ENCODE measurements around the gene TRAFD1. TPM values are rescaled to one million over a fixed set of nuclear protein-coding genes. Genes with fewer than 3 reads are reported as not detected.

Gene TRAFD1
- polyA plus RNA-seq, 1 donor from 2014 or later = 75.6 TPM

GRCh38 chr12:112130441-112130998 lies 5.2 kb downstream of the TRAFD1 start:
- Histone ChIP-seq H3K79me2 (replicated peaks; ENCODE audit: insufficient read depth, low read length) (peaks cover 24% of the 10 kb centered on the region), H3K4me3 (ENCODE audit: low read length) (no peak overlapping the region), H3K36me3 (ENCODE audit: insufficient read depth, low read length) (no peaks in the 10 kb centered on the region), H3K9me2 (ENCODE audit: insufficient read depth, low read length) (no peaks in the 10 kb centered on the region), H2AFZ (ENCODE audit: low read depth, low read length) (no peak overlapping the region), H3K4me2 (ENCODE audit: low read length) (no peak overlapping the region), H3F3A (ENCODE audit: insufficient read depth, low read length, poor library complexity, severe bottlenecking) (no peaks in the 10 kb centered on the region), H4K20me1 (ENCODE audit: insufficient read depth) (no peaks in the 10 kb centered on the region), H3K27me3 (ENCODE audit: insufficient read depth, low read depth, low read length) (no peaks in the 10 kb centered on the region), H3K9me3 (ENCODE audit: low read length) (no peaks in the 10 kb centered on the region), H3K27ac (ENCODE audit: low read length) (no peak overlapping the region), H3K9ac (ENCODE audit: low read length) (no peak overlapping the region)
- TF ChIP-seq, protein P1, sequence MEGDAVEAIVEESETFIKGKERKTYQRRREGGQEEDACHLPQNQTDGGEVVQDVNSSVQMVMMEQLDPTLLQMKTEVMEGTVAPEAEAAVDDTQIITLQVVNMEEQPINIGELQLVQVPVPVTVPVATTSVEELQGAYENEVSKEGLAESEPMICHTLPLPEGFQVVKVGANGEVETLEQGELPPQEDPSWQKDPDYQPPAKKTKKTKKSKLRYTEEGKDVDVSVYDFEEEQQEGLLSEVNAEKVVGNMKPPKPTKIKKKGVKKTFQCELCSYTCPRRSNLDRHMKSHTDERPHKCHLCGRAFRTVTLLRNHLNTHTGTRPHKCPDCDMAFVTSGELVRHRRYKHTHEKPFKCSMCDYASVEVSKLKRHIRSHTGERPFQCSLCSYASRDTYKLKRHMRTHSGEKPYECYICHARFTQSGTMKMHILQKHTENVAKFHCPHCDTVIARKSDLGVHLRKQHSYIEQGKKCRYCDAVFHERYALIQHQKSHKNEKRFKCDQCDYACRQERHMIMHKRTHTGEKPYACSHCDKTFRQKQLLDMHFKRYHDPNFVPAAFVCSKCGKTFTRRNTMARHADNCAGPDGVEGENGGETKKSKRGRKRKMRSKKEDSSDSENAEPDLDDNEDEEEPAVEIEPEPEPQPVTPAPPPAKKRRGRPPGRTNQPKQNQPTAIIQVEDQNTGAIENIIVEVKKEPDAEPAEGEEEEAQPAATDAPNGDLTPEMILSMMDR (IDR thresholded peaks at IDR 0.05; ENCODE audit: poor library complexity, severe bottlenecking) = no peak
- TF ChIP-seq RAD21 (conservative IDR thresholded peaks at IDR 0.05) = no peak
- TF ChIP-seq, protein P2, sequence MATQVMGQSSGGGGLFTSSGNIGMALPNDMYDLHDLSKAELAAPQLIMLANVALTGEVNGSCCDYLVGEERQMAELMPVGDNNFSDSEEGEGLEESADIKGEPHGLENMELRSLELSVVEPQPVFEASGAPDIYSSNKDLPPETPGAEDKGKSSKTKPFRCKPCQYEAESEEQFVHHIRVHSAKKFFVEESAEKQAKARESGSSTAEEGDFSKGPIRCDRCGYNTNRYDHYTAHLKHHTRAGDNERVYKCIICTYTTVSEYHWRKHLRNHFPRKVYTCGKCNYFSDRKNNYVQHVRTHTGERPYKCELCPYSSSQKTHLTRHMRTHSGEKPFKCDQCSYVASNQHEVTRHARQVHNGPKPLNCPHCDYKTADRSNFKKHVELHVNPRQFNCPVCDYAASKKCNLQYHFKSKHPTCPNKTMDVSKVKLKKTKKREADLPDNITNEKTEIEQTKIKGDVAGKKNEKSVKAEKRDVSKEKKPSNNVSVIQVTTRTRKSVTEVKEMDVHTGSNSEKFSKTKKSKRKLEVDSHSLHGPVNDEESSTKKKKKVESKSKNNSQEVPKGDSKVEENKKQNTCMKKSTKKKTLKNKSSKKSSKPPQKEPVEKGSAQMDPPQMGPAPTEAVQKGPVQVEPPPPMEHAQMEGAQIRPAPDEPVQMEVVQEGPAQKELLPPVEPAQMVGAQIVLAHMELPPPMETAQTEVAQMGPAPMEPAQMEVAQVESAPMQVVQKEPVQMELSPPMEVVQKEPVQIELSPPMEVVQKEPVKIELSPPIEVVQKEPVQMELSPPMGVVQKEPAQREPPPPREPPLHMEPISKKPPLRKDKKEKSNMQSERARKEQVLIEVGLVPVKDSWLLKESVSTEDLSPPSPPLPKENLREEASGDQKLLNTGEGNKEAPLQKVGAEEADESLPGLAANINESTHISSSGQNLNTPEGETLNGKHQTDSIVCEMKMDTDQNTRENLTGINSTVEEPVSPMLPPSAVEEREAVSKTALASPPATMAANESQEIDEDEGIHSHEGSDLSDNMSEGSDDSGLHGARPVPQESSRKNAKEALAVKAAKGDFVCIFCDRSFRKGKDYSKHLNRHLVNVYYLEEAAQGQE (IDR thresholded peaks at IDR 0.05; ENCODE audit: borderline replicate concordance) = no peak
- no peak for TF ChIP-seq EZH2 (IDR thresholded peaks at IDR 0.05; ENCODE audit: borderline replicate concordance, insufficient read depth, low read length, poor library complexity, severe bottlenecking)
- TF ChIP-seq TAF1 (IDR thresholded peaks at IDR 0.05; ENCODE audit: low read depth) = no peak
- no peak for TF ChIP-seq SMC3 (conservative IDR thresholded peaks at IDR 0.05; ENCODE audit: poor library complexity)
- no peak for TF ChIP-seq MXI1 (conservative IDR thresholded peaks at IDR 0.05; ENCODE audit: poor library complexity, severe bottlenecking)
- no peak for TF ChIP-seq EP300 (conservative IDR thresholded peaks at IDR 0.05; ENCODE audit: poor library complexity, severe bottlenecking)
- no peak for TF ChIP-seq POLR2AphosphoS5 (IDR thresholded peaks at IDR 0.05)

- Histone ChIP-seq H3K4me2 (ENCODE audit: low read length) (no peak overlapping the region), H3K4me3 (ENCODE audit: low read length) (no peak overlapping the region), H3K27me3 (ENCODE audit: insufficient read depth, low read depth, low read length) (no peaks in the 10 kb centered on the region), H3K27ac (ENCODE audit: low read length) (no peak overlapping the region), H3K9ac (ENCODE audit: low read length) (no peak overlapping the region), H3K79me2 (replicated peaks; ENCODE audit: insufficient read depth, low read length) (peaks cover 19% of the 10 kb centered on the region), H3K9me2 (ENCODE audit: insufficient read depth, low read length) (no peaks in the 10 kb centered on the region), H2AFZ (ENCODE audit: low read depth, low read length) (no peak overlapping the region), H3K9me3 (ENCODE audit: low read length) (no peaks in the 10 kb centered on the region), H4K20me1 (ENCODE audit: insufficient read depth) (no peaks in the 10 kb centered on the region), H3K36me3 (ENCODE audit: insufficient read depth, low read length) (no peaks in the 10 kb centered on the region), H3F3A (ENCODE audit: insufficient read depth, low read length, poor library complexity, severe bottlenecking) (no peaks in the 10 kb centered on the region)
- TF ChIP-seq, protein P1 (IDR thresholded peaks at IDR 0.05; ENCODE audit: poor library complexity, severe bottlenecking) = no peak
- no peak for TF ChIP-seq EZH2 (IDR thresholded peaks at IDR 0.05; ENCODE audit: borderline replicate concordance, insufficient read depth, low read length, poor library complexity, severe bottlenecking)
Measured at GRCh38 chr12:112131686-112132085, 6.3 kb downstream of the TRAFD1 start.
